GM15510 (cell line): ENCODE data around the gene DENND5A.

Experiments
- POLR2A ChIP-seq: IDR thresholded peaks from 3 replicates; pipeline ENCODE4 v1.6.1; 2011; ENCODE audit warnings: borderline replicate concordance; ENCODE audit not compliant: insufficient read length; ENCODE audit errors: extremely low read depth

DENND5A gene

GRCh38 chr11:9133956-9134355 lies 131.2 kb downstream of the DENND5A start:
- no peak for TF ChIP-seq POLR2A

- TF ChIP-seq POLR2A, result no peak
Observed at GRCh38 chr11:9132203-9132878, 132.8 kb downstream of the DENND5A start.

GRCh38 chr11:9130297-9130696 lies 134.9 kb downstream of the DENND5A start:
- no peak for TF ChIP-seq POLR2A

GRCh38 chr11:9126636-9127035 lies 138.5 kb downstream of the DENND5A start:
- TF ChIP-seq POLR2A, result no peak

- TF ChIP-seq POLR2A, result no peak
Observed at GRCh38 chr11:9125185-9125886, 139.8 kb downstream of the DENND5A start.

- TF ChIP-seq POLR2A, result no peak
Observed at GRCh38 chr11:9123595-9124304, 141.4 kb downstream of the DENND5A start.

GRCh38 chr11:9121469-9121796 lies 143.7 kb downstream of the DENND5A start:
- no peak for TF ChIP-seq POLR2A

GRCh38 chr11:9120664-9121468 lies 144.3 kb downstream of the DENND5A start:
- no peak for TF ChIP-seq POLR2A

- no peak for TF ChIP-seq POLR2A
Observed at GRCh38 chr11:9118277-9118676, 146.9 kb downstream of the DENND5A start.

- no peak for TF ChIP-seq POLR2A
Observed at GRCh38 chr11:9112075-9112474, 153.1 kb downstream of the DENND5A start.

- no peak for TF ChIP-seq POLR2A
Observed at GRCh38 chr11:9109858-9110731, 155.1 kb downstream of the DENND5A start.

- TF ChIP-seq POLR2A, result no peak
Observed at GRCh38 chr11:9104580-9104979, 160.6 kb downstream of the DENND5A start.

- no peak for TF ChIP-seq POLR2A
Observed at GRCh38 chr11:9103542-9104276, 161.4 kb downstream of the DENND5A start.
